Activated naive CD8-positive, alpha-beta T cell treated with anti-CD3 and anti-CD28 coated beads, Interleukin-2, amount 50 U/mL, for 16 hours (primary cell): ENCODE measurements around the gene MDP1.
"Not testable (repeated sequence)": the region's sequence is repeated elsewhere in the genome, so short reads cannot be mapped to it uniquely, and the experiment has no call there.

ENCODE experiments used
- DNase-seq: peaks from one replicate; pipeline ENCODE4 v3.0.0-alpha.2; 2020; ENCODE audit warnings: low read depth, low spot score

MDP1 gene

DNA sequence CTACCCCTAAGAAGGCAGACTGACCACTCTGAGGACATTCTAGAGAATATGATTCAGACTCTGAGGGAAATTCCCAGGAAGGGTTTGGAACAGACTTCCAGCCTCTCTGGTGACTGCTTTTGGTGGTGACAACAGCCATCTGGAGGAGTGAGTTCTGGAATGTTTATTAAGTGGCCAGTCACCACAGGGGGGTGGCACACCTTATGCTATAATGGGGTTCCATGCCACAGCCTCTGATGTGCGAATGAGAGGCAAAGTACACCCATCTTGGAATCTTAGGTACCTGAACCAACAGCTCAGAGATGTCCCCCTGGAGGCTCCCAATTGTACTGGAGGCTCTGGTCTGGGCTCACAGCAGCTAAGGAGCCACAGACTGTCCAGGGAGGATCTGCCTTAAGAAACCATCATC is 36.0 kb upstream of the MDP1 start:
- no peak for DNase-seq

DNA sequence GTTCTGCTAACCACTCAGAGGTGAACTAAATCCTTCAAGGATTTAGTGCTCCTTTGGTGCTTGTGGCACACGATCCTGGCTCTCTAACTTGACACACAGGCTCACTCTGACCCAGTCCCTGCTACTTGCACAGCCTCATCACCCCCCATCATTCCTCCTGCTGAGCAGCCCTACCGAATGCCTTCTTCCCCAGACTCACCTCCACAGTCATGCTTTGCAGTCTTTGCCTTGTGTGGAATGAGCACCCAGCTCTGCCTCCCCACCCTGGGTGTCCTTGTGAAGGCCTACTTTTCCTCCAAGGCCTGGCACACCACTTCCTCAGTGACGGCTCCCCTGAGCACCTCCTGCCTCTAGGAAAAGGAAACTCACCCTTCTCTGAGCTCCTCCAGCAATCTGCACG is 34.5 kb upstream of the MDP1 start:
- no peak for DNase-seq

DNA sequence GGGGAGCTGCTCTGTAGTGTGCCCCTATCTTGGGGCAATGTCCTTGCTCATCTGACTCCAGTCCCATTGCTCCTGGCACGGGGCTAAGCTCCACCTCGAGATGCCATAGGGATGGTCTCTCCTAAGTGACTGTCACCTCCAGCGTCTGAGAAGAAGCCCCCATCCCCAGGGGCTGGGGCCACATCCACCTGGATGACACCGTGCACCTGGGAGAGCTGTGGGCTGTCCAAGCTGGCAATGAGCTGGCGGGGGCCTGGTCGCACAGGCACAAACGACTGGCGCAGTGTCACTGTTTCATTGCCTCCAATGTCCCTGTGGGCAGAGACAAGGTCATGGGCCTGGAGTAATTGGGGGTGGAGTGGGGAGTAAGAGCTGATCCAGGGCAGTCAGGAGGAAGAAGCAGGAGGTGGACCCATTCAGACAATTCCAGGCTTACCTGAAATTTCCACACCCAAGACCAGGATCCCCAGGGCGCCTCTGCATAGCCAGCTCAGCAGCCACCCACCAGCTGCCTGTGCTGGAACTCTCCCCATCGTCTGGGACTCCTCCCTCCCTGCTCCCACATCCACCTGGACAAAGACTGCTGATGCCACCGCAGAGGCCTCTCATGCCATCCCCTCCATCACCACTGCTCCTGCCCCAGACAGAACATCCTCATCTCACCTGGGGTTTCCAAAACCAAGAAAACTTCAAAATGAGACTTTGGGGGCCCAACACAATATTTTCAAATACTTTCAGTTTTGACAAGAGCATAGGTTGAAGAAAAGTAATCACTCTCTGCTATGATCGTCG is 33.6 kb upstream of the MDP1 start:
- no peak for DNase-seq

DNA sequence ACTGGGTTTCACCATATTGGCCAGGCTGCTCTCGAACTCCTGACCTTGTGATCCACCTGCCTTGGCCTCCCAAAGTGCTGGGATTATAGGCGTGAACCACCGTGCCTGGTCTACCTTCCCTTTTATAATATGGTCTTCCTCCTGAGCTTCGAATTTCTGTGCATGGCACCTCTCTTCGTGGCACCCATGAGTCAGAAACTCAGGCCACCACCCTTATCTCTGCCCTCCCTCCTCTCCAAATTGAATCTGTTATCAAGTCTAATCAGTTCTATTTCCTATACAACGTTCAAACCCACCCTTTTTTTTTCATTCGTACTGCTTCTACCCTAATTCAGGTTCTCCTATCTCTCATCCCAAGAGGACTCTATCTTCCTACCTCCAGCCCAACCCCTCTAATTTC is 31.6 kb upstream of the MDP1 start:
- DNase-seq, result no peak

DNA sequence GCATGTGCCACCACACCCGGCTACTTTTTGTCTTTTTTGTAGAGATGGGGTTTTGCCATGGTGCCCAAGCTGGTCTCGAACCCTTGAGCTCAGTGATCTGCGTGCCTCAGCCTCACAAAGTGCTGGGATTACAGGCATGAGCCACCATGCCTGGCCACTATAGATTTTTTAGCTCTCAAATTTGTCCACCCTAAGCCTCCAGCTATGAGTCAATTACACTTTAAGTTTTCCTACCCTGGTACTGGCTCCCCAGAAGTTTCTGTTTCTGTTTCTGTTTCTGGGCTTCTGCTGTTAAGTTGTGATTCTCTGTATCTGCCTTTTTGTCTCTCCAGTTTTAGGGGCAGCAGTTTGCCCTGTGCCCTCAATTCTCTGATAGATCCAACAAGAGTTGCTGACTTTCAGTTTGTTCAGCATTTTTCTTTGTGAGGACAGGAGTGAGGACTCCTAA is 30.9 kb upstream of the MDP1 start:
- no peak for DNase-seq

DNA sequence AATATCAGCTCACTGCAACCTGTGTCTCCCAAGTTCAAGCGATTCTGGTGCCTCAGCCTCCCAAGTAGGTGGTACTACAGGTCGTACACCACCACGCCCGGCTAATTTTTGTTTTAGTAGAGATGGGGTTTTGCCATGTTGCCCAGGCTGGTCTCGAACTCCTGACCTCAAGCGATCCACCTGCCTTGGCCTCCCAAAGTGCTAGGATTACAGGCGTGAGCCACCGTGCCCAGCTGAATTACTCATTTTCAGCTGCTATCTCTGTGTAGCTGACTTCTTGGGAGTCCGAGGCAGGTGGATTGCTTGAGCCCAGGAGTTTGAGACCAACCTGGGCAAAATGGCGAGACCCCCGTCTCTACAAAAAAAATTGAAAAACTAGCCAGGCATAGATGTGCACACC is 29.5 kb upstream of the MDP1 start:
- DNase-seq, result not testable (repeated sequence)

DNA sequence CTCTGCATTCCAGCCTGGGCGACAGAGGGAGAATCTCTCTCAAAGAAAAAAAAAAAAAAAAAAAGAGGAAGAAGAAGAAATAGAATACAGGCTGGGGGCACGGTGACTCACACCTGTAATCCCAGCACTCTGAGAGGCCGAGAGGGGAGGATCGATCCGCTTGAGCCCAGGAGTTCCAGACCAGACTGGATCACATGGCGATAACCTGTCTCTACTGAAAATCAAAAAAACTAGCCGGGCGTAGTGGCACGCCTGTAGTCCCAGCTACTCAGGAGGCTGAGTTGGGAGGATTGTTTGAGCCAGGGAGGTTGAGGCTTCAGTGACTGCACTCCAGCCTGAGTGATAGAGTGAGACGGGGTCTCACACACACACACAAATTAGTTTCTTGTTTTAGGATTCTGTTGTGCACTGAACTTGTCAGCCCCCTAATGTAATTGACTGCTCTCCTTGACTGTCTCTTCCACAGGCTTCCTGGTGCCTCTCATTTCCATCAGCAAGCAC is 27.5 kb upstream of the MDP1 start:
- DNase-seq, result no peak

DNA sequence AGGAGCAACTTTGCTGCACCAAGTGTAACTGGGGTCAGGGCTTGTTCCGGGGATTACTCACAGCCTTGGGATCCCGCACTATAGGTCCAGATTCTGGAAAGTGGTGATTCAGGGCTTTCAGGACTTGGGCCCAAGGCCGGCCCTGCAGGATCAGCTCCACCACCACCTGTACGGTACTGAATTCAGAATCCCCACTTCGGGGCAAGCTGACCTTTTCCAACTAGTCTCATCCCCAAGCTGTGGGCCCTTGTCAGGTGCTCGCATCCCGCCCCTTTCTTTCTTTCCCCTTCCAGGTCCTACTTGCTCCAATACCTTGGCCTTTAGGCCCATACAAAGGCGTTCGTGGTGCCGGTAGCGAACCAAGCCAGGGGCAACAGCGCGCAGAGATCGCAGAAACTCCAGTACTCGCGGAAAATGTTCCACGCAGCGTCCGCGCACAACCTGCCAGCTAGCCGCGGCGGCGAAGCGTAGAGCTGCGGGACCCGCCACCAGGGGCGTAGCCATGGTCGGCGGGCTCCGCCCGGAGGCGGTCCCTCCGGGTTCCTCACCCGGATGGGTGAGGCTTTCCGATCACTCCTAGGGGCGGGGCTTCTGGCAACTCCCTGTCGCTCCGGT is 26.1 kb upstream of the MDP1 start:
- peak; percentile 91 for DNase-seq

DNA sequence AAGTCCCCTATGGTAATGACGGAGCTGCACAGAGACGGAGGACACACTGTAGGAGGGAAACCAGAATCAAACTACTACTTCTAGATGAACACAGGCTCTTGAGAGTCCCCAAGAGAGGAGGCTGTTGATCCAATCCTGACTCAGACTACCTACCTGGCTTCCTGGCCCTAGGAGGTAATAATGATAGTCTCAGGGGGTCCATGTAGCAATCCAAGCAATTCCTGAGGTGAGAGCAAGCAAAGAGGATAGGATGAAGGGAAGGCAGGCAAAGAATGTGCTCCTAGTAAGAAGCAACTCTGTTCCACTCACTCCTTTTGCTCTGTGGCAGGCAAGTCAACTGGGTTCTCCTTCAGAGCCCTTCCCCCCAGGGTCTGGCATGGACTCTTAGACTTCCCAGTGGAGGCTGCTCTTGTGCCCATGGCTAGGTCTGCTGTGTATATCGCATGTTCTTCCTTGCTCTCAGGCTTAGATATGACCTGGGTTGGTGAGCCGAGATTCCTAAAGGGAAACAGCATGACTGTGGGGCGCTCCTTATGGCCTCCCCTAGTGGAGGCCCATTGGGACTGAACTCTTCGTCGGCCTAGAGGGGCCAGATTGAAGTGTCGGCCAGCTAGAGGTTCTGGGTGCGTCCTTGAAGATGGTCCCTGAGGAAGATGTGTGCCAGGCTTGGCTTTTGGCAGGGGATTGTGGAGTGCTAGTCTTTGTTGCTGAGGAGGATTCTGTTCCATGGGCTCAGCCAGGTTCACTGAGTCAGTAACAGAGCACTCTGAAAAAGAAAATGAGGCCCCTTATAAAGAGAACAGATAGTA is 24.4 kb upstream of the MDP1 start:
- DNase-seq, result no peak

DNA sequence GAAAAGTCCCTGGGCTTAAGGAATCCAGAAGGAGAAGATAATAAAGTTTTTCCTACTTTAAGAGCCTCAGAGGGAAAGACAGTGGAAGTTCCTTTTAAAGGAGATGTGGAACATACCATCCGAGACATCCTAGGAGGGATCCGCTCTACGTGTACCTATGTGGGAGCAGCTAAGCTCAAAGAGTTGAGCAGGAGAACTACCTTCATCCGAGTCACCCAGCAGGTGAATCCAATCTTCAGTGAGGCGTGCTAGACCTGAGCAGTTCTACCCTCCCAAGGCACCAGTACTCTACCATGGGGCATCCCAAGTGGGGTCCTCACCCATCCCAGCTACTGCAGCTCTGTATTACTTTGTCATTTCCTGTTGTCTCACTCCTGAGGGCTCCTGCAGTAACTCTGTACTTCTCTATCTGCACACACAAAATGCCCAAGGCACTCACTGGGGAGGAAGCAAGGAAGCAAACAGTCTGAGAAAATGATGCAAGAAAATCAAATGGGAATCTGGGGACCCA is 22.7 kb upstream of the MDP1 start:
- DNase-seq, result no peak

DNA sequence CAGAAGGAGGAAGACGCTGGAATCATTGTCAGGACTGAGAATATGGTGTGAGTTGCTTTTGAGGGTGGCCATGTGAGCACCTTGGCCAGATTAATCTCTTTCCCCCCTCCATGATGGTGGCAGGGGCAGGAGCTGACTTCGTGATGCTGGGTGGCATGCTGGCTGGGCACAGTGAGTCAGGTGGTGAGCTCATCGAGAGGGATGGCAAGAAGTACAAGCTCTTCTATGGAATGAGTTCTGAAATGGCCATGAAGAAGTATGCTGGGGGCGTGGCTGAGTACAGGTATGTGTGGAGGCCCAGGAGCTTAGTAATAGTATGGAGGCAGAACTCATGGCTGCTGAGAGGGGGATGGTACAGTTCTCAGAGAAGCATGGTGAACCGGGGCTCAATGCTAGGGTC is 22.3 kb upstream of the MDP1 start:
- DNase-seq, result no peak

DNA sequence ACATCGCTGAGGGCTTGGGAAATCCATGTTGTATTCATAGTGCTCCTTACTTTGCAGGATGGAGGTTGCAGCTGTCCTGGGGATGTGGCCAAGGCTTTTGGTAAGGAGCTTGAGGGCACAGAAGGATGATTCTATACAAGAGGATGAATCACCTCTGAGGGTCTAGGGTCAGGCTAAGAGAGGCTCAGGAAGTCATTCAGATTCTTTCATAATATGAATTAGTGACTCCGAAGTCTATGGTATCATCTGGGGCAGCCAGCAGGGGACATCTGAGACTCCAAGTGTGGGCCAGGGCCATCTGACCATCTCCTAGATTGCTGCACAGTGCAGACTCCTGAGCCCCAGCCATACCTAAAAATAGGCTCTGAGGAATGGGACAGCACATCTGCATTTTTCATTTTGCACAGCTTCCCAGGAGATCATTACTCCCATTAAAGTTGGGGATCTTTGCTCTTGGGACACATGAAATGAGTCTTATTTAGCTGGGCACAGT is 21.6 kb upstream of the MDP1 start:
- DNase-seq, result no peak

DNA sequence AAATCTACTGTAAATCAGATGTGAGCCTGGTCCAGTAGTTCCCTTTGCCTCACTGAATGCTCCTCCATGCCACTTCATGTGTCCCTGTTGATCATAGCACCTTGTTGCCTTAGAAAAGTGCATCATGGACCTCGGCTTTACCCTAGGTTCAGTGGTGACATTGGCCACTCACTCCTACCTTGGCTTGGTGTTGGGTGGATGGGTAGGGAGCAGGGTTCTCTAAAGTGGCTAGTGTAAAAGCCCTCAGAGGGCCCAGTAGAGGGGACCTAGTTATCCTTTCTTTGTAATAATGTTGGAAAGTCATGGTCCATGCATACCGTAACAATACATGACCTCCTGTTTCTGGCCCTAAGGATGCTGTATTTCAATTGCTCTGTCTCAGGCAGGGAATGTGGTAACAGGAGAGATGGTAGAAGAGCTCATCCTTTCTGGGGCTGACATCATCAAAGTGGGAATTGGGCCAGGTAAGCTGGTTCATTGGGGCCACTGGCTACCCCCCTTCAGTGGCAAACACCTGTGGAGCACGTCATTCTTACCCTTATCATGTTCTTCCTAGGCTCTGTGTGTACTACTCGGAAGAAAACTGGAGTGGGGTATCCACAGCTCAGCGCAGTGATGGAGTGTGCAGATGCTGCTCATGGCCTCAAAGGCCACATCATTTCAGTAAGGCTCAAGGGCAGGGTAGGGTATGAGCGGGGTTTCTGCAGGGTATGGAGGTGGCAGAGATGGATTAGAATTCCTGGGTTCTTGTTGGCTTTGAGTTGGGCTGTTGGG is 21.0 kb upstream of the MDP1 start:
- no peak for DNase-seq

DNA sequence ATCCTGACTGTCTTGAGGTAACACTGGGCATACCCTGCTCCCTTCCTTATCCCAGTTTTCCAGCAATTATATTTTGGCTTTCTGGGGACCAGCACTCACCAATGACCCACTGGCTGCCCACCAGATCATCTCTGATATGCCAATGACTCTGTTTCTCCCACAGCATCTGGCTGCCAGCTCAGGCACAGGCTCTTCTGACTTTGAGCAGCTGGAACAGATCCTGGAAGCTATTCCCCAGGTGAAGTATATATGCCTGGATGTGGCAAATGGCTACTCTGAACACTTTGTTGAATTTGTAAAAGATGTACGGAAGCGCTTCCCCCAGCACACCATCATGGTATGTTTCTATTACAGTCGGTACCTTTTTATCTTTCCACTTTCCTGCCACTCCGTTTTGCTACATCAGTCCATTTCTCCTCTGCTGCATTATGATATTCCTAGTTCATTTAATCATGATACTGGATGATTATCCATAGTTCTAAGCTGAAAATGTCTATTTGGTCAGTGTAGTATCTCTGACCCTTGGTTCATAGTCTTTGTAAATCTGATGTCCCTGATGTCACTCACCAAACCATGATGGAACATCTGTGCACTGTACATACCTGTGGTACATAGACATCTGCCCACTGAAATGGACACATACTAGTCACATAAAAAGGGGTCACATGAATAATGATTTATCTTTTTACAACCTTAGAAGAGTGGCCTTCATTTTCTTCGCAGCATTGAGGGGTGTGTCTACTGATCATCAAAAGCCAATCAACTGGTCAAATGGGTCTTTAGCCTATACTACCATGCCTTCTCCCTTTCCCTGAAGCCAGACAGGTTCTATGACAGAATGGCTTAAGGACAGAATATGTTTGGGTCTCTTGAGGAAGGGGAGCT is 20.2 kb upstream of the MDP1 start:
- no peak for DNase-seq

DNA sequence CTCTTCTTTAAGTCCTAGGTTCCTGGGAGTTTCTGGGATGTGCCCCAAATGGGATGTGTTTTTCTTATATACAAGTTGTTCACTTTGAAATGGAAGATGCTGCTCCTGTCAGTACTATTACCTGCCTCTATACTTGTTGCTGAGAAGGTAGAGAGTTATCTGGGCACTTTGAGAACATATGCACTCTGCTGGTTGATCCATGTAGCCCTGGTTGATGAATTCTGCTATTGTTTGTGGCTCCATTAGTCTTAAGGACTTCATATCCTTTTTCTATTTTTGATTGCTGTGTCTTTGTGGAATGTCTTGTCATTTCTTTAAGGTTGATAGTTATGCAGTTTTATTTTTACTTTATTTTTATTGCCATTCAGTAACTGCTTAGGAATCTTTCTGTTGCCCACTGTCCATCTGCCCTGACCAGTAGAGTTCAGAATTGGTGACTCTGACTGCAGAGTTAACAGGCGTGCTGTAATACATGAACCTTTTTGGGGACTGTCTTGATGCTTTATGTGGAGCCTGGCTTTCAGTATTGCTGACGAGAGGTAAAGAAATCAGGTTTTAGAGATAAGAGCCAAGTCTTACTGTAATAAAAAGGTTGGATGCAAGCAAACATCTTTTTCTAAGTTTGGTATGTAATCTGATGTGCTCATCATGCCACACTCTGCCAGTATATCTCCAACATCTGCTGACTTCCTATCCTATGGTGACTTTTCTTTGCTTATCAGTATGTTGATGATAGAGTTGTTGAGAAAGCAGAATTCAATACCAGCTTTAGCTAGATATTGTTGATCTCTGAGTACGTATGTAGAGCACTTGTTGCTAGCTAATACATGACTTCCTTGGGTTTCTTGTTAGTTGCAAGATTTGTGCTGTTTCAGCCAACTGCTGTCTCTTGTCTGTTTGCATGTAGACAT is 18.5 kb upstream of the MDP1 start:
- DNase-seq, result no peak

DNA sequence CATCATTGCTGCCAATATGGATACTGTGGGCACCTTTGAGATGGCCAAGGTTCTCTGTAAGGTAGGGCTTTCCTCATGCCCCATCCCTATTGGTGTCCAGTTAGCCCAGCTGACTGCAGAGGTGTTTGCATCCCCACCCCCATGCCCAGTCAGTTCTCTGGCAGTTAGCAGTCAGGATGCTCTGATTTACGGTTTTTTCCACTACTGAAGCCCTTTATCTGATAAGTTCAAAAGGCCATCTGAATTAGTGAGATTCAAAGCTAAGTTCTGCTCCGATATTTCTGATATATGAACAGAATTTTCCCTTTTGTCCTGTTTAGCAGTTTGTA is 17.6 kb upstream of the MDP1 start:
- no peak for DNase-seq

DNA sequence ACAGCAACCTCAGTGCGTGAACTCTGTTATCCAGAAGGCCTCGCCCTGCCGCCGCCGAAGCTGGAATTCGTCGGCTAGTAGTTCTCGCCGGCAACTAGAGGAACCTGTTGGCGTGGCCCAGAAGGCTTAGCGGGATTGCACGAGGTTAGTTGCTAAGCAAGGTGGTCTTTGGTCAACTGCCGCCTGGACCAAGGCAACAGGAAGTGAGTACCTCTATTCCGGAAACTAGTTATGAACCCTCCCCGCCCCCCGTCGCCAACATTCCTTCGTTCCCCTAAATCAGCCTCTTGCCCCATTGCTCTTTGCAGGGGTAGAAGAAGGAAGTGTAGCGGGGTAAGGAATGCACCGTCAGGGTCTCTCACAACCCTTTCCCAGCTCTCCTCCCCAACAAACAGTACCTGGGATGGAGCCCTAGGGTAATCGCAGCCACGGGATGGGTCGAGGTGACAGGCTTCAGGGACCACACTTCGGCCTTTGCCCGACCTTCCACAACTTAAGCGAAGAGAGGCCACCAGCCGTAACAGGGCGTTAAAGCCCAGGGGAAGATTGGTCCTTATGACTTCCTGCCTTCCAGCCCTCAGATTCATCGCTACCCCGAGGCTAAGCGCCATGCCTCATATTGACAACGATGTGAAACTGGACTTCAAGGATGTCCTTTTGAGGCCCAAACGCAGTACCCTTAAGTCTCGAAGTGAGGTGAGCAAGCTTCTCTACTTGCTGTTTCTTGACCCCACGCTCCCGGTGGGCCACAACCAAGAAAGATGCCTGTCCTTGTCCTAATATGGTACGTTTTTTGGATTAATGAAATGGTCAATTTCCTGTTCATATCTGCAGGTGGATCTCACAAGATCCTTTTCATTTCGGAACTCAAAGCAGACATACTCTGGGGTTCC is 17.0 kb upstream of the MDP1 start, which contains the start of gene GMPR2:
Gene GMPR2 (plus strand): TSS at position 285 of the 893 bp plus-strand sequence. CDS start 325 bp downstream, at position 610.
- DNase-seq, result no peak

DNA sequence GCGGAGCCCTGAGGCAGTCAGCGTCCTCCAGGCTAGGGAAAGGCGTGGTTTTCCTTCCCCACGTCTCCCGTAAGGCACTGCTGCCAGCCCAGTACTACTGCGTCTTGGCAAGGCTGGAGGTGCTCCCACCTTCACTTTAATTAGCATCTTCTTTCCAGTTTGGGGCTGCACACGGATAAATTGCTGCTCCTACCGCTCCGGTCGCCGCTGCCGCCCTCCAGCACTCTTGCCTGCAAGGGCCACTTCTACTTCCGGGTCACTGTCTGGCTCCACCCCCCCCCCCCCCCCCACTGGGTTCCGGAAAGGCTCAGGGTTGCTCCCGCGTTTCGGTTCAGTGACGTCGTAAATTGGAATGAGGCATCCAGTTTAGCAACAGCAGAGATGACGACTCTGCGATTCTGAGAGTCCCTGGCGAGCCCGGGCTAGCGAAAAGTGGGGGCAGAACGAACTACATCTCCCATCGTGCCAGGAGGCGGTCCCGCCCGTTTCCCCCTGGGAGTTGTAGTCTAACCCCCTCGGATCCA is 16.3 kb upstream of the MDP1 start, which contains the start of gene NEDD8:
Gene NEDD8 (minus strand): TSS at position 247 of the 524 bp plus-strand sequence. CDS start 100 bp downstream, at position 147.
- peak; percentile 74 for DNase-seq
